Common myeloid progenitor, CD34-positive (primary cell): ENCODE data around the gene NHERF2.
A peak's percentile ranks its signal among the peaks of the same experiment; 100 is the strongest.

ENCODE experiments used
- CTCF ChIA-PET: fragments of 350-600 bp; sonication (Branson Sonifier 250); formaldehyde crosslinking; loops from one replicate; lab custom pipeline; 2021; ENCODE audit warnings: antibody characterized with exemption; lab: Charles Lee
- POLR2A ChIA-PET: fragments of 350-600 bp; sonication (Branson Sonifier 250); formaldehyde crosslinking; loops from one replicate; lab custom pipeline; 2021; ENCODE audit warnings: antibody characterized with exemption; lab: Charles Lee
- DNase-seq, 3 donors: peaks; one replicate each; pipeline versions ENCODE4 v3.0.0 to v3.0.0-alpha.2; 2013
- H3K27ac ChIP-seq, 2 experiments: 1 replicate in 1 of 2; 2 replicates in 1 of 2; pipeline ENCODE4 v1.7.0; 2013; ENCODE audit warnings: inconsistent platforms in 2 of 2, low read length in 2 of 2, mild to moderate bottlenecking in 2 of 2, low read depth in 1 of 2, moderate library complexity in 1 of 2; ENCODE audit not compliant: severe bottlenecking in 2 of 2, insufficient read depth in 1 of 2, poor library complexity in 1 of 2
- H3K27me3 ChIP-seq, 5 experiments: replicated peaks in 2 of 5; 1 replicate in 3 of 5; 2 replicates in 2 of 5; pipeline versions ENCODE4 v1.6.1 to v1.7.0; 2013; ENCODE audit warnings: low read length in 4 of 5, mild to moderate bottlenecking in 2 of 5, moderate library complexity in 2 of 5, inconsistent platforms in 1 of 5; ENCODE audit not compliant: insufficient read depth in 5 of 5, control insufficient read depth in 4 of 5
- H3K36me3 ChIP-seq, 4 experiments: 1 replicate in 2 of 4; 2 replicates in 2 of 4; pipeline versions ENCODE4 v1.6.1 to v1.7.0; 2013; ENCODE audit warnings: low read length in 3 of 4, control low read depth in 1 of 4, mild to moderate bottlenecking in 1 of 4; ENCODE audit not compliant: control insufficient read depth in 4 of 4, insufficient read depth in 4 of 4
- H3K4me1 ChIP-seq, 4 experiments: 1 replicate in 3 of 4; 2 replicates in 1 of 4; pipeline versions ENCODE4 v1.6.1 to v1.7.1; 2013; ENCODE audit warnings: low read length in 3 of 4, mild to moderate bottlenecking in 3 of 4, control low read depth in 1 of 4, inconsistent platforms in 1 of 4, moderate library complexity in 1 of 4; ENCODE audit not compliant: control insufficient read depth in 4 of 4, insufficient read depth in 4 of 4; ENCODE audit errors: control extremely low read depth in 1 of 4
- H3K4me3 ChIP-seq, 7 experiments: 1 replicate in 4 of 7; 2 replicates in 3 of 7; pipeline versions ENCODE4 v1.5.1 to v1.7.0; 2013; ENCODE audit warnings: mild to moderate bottlenecking in 7 of 7, low read length in 6 of 7, moderate library complexity in 6 of 7, inconsistent platforms in 2 of 7, low read depth in 2 of 7, control low read depth in 1 of 7; ENCODE audit not compliant: insufficient read depth in 4 of 7, control insufficient read depth in 1 of 7; ENCODE audit errors: extremely low read depth in 1 of 7
- H3K9me3 ChIP-seq, 5 experiments: 1 replicate in 4 of 5; 2 replicates in 1 of 5; pipeline versions ENCODE4 v1.6.1 to v1.7.1; 2013; ENCODE audit warnings: low read length in 4 of 5, mild to moderate bottlenecking in 2 of 5, inconsistent platforms in 1 of 5, low read depth in 1 of 5, moderate library complexity in 1 of 5; ENCODE audit not compliant: control insufficient read depth in 4 of 5, insufficient read depth in 2 of 5; ENCODE audit errors: control extremely low read depth in 1 of 5
- WGBS: methylation state at CpG from one replicate; pipeline ENCODE4 v1.1.5; 2013; ENCODE audit not compliant: insufficient coverage; 5-methylcytosine and 5-hydroxymethylcytosine counted together

The NHERF2 gene

GRCh38 chr16:1984347-1985225 lies 42.1 kb upstream of the NHERF2 start:
- no peak for DNase-seq
- Histone ChIP-seq H3K27ac (peak overlapping the region in 1 of 2 experiments; percentile 54), H3K4me1 (peaks cover 0 to 28% (median 22%) of the 10 kb centered on the region in 4 experiments), H3K27me3 (peaks cover 0 to 59% (median 37%) of the 10 kb centered on the region in 5 experiments), H3K4me3 (peak overlapping the region; percentile 63 to 82 (median 73)), H3K9me3 (no peaks in the 10 kb centered on the region), H3K36me3 (peaks cover 0 to 22% (median 16%) of the 10 kb centered on the region in 4 experiments)
- ChIA-PET POLR2A (interaction anchor here (0.6 to 1.4 kb wide), 2 partner anchors 13 to 20 kb away, joined by 3 to 4 read pairs; partner anchors contain the start of gene RPS2), CTCF (interaction anchor here (0.9 to 1.7 kb wide), 4 partner anchors 14 to 19 kb away, joined by 4 to 10 read pairs (median 4); no protein-coding TSS in a partner anchor)
- WGBS = 14% methylated on average over 56 of the region's 58 CpGs

GRCh38 chr16:1985466-1986150 lies 41.1 kb upstream of the NHERF2 start:
- H3K4me3 ChIP-seq = peak overlapping the region in 1 of 7 experiments; percentile 82
- no peak for DNase-seq
- H3K9me3 ChIP-seq = no peaks in the 10 kb centered on the region
- CTCF ChIA-PET = interaction anchor here (0.5 to 1.7 kb wide), 4 partner anchors 13 to 37 kb away, joined by 3 to 10 read pairs (median 4); no protein-coding TSS in a partner anchor
- H3K27me3 ChIP-seq = peaks cover 0 to 59% (median 35%) of the 10 kb centered on the region in 5 experiments
- 97% methylated on average over 14 of the region's 14 CpGs for WGBS
- H3K36me3 ChIP-seq = peaks cover 0 to 22% (median 16%) of the 10 kb centered on the region in 4 experiments
- POLR2A ChIA-PET = interaction anchor here (0.5 to 0.8 kb wide), 2 partner anchors 19 to 170 kb away, joined by 3 read pairs; partner anchors contain the start of gene TRAF7
- H3K4me1 ChIP-seq = peaks cover 0 to 31% (median 26%) of the 10 kb centered on the region in 4 experiments
- no peak overlapping the region for H3K27ac ChIP-seq

- CTCF ChIA-PET = no interaction called here
- Histone ChIP-seq H3K9me3 (no peaks in the 10 kb centered on the region), H3K27ac (no peak overlapping the region), H3K27me3 (peaks cover 0 to 56% (median 33%) of the 10 kb centered on the region in 5 experiments), H3K4me3 (no peak overlapping the region), H3K4me1 (peaks cover 0 to 45% (median 38%) of the 10 kb centered on the region in 4 experiments), H3K36me3 (peaks cover 0 to 22% (median 16%) of the 10 kb centered on the region in 4 experiments)
- POLR2A ChIA-PET = no interaction called here
- WGBS = 90% methylated on average over 9 of the region's 10 CpGs
- no peak for DNase-seq
Measured at GRCh38 chr16:1987198-1987597, 39.5 kb upstream of the NHERF2 start.

GRCh38 chr16:1989209-1990100 lies 37.2 kb upstream of the NHERF2 start, which contains the start of gene SYNGR3:
Gene SYNGR3, plus strand, starts transcription at chr16:1989970. Its CDS starts 133 bp downstream, at chr16:1990103.
- Histone ChIP-seq H3K27me3 (peaks cover 0 to 45% (median 22%) of the 10 kb centered on the region in 5 experiments), H3K27ac (no peak within 1 kb of the TSS), H3K9me3 (no peaks in the 10 kb centered on the region), H3K36me3 (peaks cover 0 to 22% (median 16%) of the 10 kb centered on the region in 4 experiments), H3K4me1 (peaks cover 0 to 39% (median 30%) of the 10 kb centered on the region in 4 experiments), H3K4me3 (peak within 1 kb of the TSS in 6 of 7 experiments; percentile 19 to 66 (median 36))
- ChIA-PET POLR2A (no interaction called here), CTCF (interaction anchor here (1.3 kb wide), 1 partner anchor 21 kb away, joined by 3 read pairs; no protein-coding TSS in a partner anchor)
- 9% methylated on average over 51 of the region's 67 CpGs for WGBS
- no peak for DNase-seq

- Histone ChIP-seq H3K27ac (no peak overlapping the region), H3K9me3 (no peaks in the 10 kb centered on the region), H3K4me1 (peaks cover 0 to 34% (median 24%) of the 10 kb centered on the region in 4 experiments), H3K4me3 (peak overlapping the region in 2 of 7 experiments; percentile 36 to 50), H3K27me3 (peaks cover 0 to 45% (median 22%) of the 10 kb centered on the region in 5 experiments), H3K36me3 (peaks cover 0 to 22% (median 16%) of the 10 kb centered on the region in 4 experiments)
- no CpG with 5 or more reads among the region's 25 CpGs for WGBS
- POLR2A ChIA-PET = no interaction called here
- no peak for DNase-seq
- CTCF ChIA-PET = no interaction called here
Measured at GRCh38 chr16:1990101-1990350, 36.7 kb upstream of the NHERF2 start.
